Vagina (tissue), 2 donors: Measurements from ENCODE around the gene ZNF79.

Experiments used
- CTCF ChIP-seq, 3 experiments: fragments of 450-650 bp in 2 of 3; fragments of 200-600 bp in 1 of 3; sonication (generic) in 1 of 3; IDR thresholded peaks; one replicate each; pipeline ENCODE4 v1.5.1; 2017 to 2019; ENCODE audit warnings: antibody characterized with exemption in 3 of 3, mild to moderate bottlenecking in 2 of 3, moderate library complexity in 2 of 3
- POLR2A ChIP-seq, 2 donors: fragments of 450-650 bp; IDR thresholded peaks; one replicate each; pipeline ENCODE4 v1.6.1; 2017; ENCODE audit warnings: antibody characterized with exemption in 2 of 2, mild to moderate bottlenecking in 2 of 2, moderate library complexity in 2 of 2

GRCh38 chr9:127392166-127392565 lies 32.0 kb upstream of the ZNF79 start:
- no peak for TF ChIP-seq CTCF (IDR thresholded peaks at IDR 0.05)
- no peak for TF ChIP-seq POLR2A (IDR thresholded peaks at IDR 0.05)
